ENCODE results near the gene PEMT.

The PEMT gene

GRCh38 chr17:17498606-17499301, 92.8 kb downstream of the PEMT start:
- H3K4me1 ChIP-seq (ENCODE audit: control insufficient read depth, insufficient read depth, low read length), result no peaks in the 10 kb centered on the region
- POLR2A ChIA-PET, result interaction anchor here (0.7 kb wide), 1 partner anchor 474 kb away, joined by 3 read pairs; the partner anchor contains the start of gene DRC3
- no peaks in the 10 kb centered on the region for H3K9me3 ChIP-seq (ENCODE audit: control insufficient read depth, insufficient read depth, low read depth, low read length)
- H3K4me3 ChIP-seq (ENCODE audit: low read depth, low read length), result no peak overlapping the region
- TF ChIP-seq ZBTB6 (tag by site-specific recombination; IDR thresholded peaks at IDR 0.05), result no peak
- no peak for TF ChIP-seq MYNN (tag by site-specific recombination; IDR thresholded peaks at IDR 0.05; ENCODE audit: borderline replicate concordance)
- TF ChIP-seq ZNF514 (tag by site-specific recombination; IDR thresholded peaks at IDR 0.05), result no peak
- CTCF ChIA-PET, result interaction anchor here (1.0 to 5.3 kb wide), 3 partner anchors 13 to 143 kb away, joined by 5 to 86 read pairs (median 5); no protein-coding TSS in a partner anchor
- peaks cover 0 to 10% of the 10 kb centered on the region in 2 experiments; a peak in 1 of 3 replicates for H3K36me3 ChIP-seq (ENCODE audit: control insufficient read depth in 2 of 2, insufficient read depth in 1 of 2, low read length in 2 of 2)
- H3K27ac ChIP-seq (ENCODE audit: extremely low read depth, low read depth, low read length), result no peak overlapping the region

GRCh38 chr17:17497845-17498520, 93.5 kb downstream of the PEMT start:
- CTCF ChIA-PET, result interaction anchor here (0.7 to 5.3 kb wide), 15 partner anchors 8 to 537 kb away, joined by 3 to 86 read pairs (median 6); no protein-coding TSS in a partner anchor
- peaks cover 0 to 16% of the 10 kb centered on the region in 2 experiments; a peak in 1 of 3 replicates for H3K36me3 ChIP-seq (ENCODE audit: control insufficient read depth in 2 of 2, insufficient read depth in 1 of 2, low read length in 2 of 2)
- no peaks in the 10 kb centered on the region for H3K9me3 ChIP-seq (ENCODE audit: control insufficient read depth, insufficient read depth, low read depth, low read length)
- no peak overlapping the region for H3K27ac ChIP-seq (ENCODE audit: extremely low read depth, low read depth, low read length)
- H3K4me1 ChIP-seq (ENCODE audit: control insufficient read depth, insufficient read depth, low read length), result no peaks in the 10 kb centered on the region
- no peak overlapping the region for H3K4me3 ChIP-seq (ENCODE audit: low read depth, low read length)
- POLR2A ChIA-PET, result interaction anchor here (2.5 kb wide), 2 partner anchors 71 to 93 kb away, joined by 15 to 21 read pairs; partner anchors contain the start of gene PEMT
- TF ChIP-seq ZNF585B (tag by site-specific recombination; IDR thresholded peaks at IDR 0.05), result no peak
- no peak for TF ChIP-seq ZNF600 (tag by site-specific recombination; IDR thresholded peaks at IDR 0.05)
- TF ChIP-seq ZNF488 (tag by site-specific recombination; IDR thresholded peaks at IDR 0.05), result no peak
- no peak for TF ChIP-seq AEBP2 (tag by site-specific recombination; IDR thresholded peaks at IDR 0.05; ENCODE audit: borderline replicate concordance)
- TF ChIP-seq ZNF239 (tag by site-specific recombination; IDR thresholded peaks at IDR 0.05), result no peak
- TF ChIP-seq KLF10 (tag by site-specific recombination; IDR thresholded peaks at IDR 0.05), result no peak
- TF ChIP-seq ZNF449 (tag by site-specific recombination; IDR thresholded peaks at IDR 0.05), result no peak
- TF ChIP-seq ZNF548 (tag by site-specific recombination; IDR thresholded peaks at IDR 0.05), result no peak
- TF ChIP-seq ZNF544 (tag by site-specific recombination; IDR thresholded peaks at IDR 0.05), result no peak
- no peak for TF ChIP-seq OVOL3 (tag by site-specific recombination; IDR thresholded peaks at IDR 0.05)
- TF ChIP-seq ZNF132 (tag by site-specific recombination; IDR thresholded peaks at IDR 0.05; ENCODE audit: borderline replicate concordance), result no peak
- TF ChIP-seq GLIS1 (tag by site-specific recombination; IDR thresholded peaks at IDR 0.05), result no peak
- TF ChIP-seq ZNF341 (tag by site-specific recombination; IDR thresholded peaks at IDR 0.05; ENCODE audit: low read depth), result no peak
- no peak for TF ChIP-seq ZNF350 (tag by site-specific recombination; IDR thresholded peaks at IDR 0.05)
- no peak for TF ChIP-seq ZNF362 (tag by site-specific recombination; IDR thresholded peaks at IDR 0.05)
- no peak for TF ChIP-seq ZNF19 (tag by site-specific recombination; IDR thresholded peaks at IDR 0.05; ENCODE audit: low read depth)
- TF ChIP-seq ZNF148 (tag by site-specific recombination; IDR thresholded peaks at IDR 0.05; ENCODE audit: borderline replicate concordance), result no peak
- no peak for TF ChIP-seq ZNF16 (tag by site-specific recombination; IDR thresholded peaks at IDR 0.05; ENCODE audit: low read depth)
- TF ChIP-seq ZNF621 (tag by site-specific recombination; IDR thresholded peaks at IDR 0.05), result no peak

Data from HEK293 (cell line).